HepG2 (cell line): ENCODE data around the gene CATSPER2. TPM values are rescaled to one million over a fixed set of nuclear protein-coding genes. Genes with fewer than 3 reads are reported as not detected.
"Not testable (repeated sequence)": the region's sequence is repeated elsewhere in the genome, so short reads cannot be mapped to it uniquely, and the experiment has no call there.

Experiments used
- ATAC-seq: fragments of 200-7000 bp; cut with Tn5 transposase; 3 replicates; pipeline ENCODE4 v1.9.1; 2020; ENCODE audit warnings: mild to moderate bottlenecking, moderate library complexity
- BruUV-seq: library from RNA; stranded (reverse); fragments of 400-500 nt; replicated peaks from 2 replicates; lab custom pipeline; 2021; lab: Mats Ljungman, UMichigan
- CTCF ChIA-PET: fragments of 300-600 bp; formaldehyde crosslinking; extraction: SDS; loops from one replicate; lab custom pipeline; 2021; ENCODE audit warnings: low total read pairs, inconsistent platforms, low intra/inter-chr PET ratio; lab: Yijun Ruan, JAX
- POLR2A ChIA-PET: fragments of 350-600 bp; sonication (Branson Sonifier 250); formaldehyde crosslinking; loops from one replicate; lab custom pipeline; 2020; ENCODE audit warnings: antibody characterized with exemption, inconsistent platforms; lab: Yijun Ruan, JAX
- DNase-seq: peaks from one replicate; pipeline ENCODE4 v3.0.0-alpha.2; 2015; ENCODE audit warnings: low spot score
- FAIRE-seq: peaks from 3 replicates; lab custom pipeline; 2011; peaks lifted over from hg19 to GRCh38; lab: Jason Lieb, UNC
- H2AFZ ChIP-seq: one replicate; pipeline ENCODE4 v1.6.1; 2011; ENCODE audit warnings: low read length, inconsistent platforms
- H3K27ac ChIP-seq: fragments of 300-600 bp; 3 replicates; pipeline ENCODE4 v1.8.0; 2011; ENCODE audit warnings: mixed run types, mild to moderate bottlenecking, mixed read lengths, low read length, inconsistent platforms; ENCODE audit not compliant: insufficient read depth; ENCODE audit errors: extremely low read length
- H3K27me3 ChIP-seq, 2 experiments: fragments of 200-600 bp in 1 of 2; 2 replicates in 1 of 2; 3 replicates in 1 of 2; pipeline versions ENCODE4 v1.6.0 to v1.8.0; 2011; ENCODE audit warnings: low read length in 2 of 2, mild to moderate bottlenecking in 2 of 2, moderate library complexity in 2 of 2, inconsistent platforms in 1 of 2; ENCODE audit not compliant: insufficient read depth in 2 of 2, control insufficient read depth in 1 of 2
- H3K36me3 ChIP-seq, 2 experiments: fragments of 200-600 bp in 1 of 2; replicated peaks in 1 of 2; 2 replicates in 1 of 2; 3 replicates in 1 of 2; pipeline versions ENCODE4 v1.5.1 to v1.8.0; 2011; ENCODE audit warnings: low read length in 2 of 2, inconsistent platforms in 1 of 2; ENCODE audit not compliant: insufficient read depth in 2 of 2, control insufficient read depth in 1 of 2
- H3K4me1 ChIP-seq: 2 replicates; pipeline ENCODE4 v1.5.1; 2012; ENCODE audit warnings: low read length, inconsistent platforms; ENCODE audit not compliant: insufficient read depth
- H3K4me2 ChIP-seq: 2 replicates; pipeline ENCODE4 v1.6.0; 2011; ENCODE audit warnings: low read depth, low read length, inconsistent platforms
- H3K4me3 ChIP-seq, 3 experiments: fragments of 200-600 bp in 1 of 3; sonication (generic), shearing (Covaris generic) in 1 of 3; replicated peaks in 1 of 3; 2 replicates each; pipeline ENCODE4 v1.5.1; 2011 to 2016; ENCODE audit warnings: low read length in 3 of 3, inconsistent platforms in 2 of 3, low read depth in 2 of 3, mild to moderate bottlenecking in 2 of 3, control low read depth in 1 of 3, mixed read lengths in 1 of 3; ENCODE audit not compliant: insufficient read depth in 1 of 3
- H3K79me2 ChIP-seq: one replicate; pipeline ENCODE4 v1.6.1; 2011; ENCODE audit warnings: low read length, inconsistent platforms; ENCODE audit not compliant: insufficient read depth
- H3K9ac ChIP-seq: 2 replicates; pipeline ENCODE4 v1.6.0; 2011; ENCODE audit warnings: mild to moderate bottlenecking, low read depth, low read length, inconsistent platforms; ENCODE audit not compliant: insufficient read depth
- H3K9me3 ChIP-seq: 2 replicates; pipeline ENCODE4 v1.5.1; 2012; ENCODE audit warnings: mild to moderate bottlenecking, low read length
- H4K20me1 ChIP-seq: 2 replicates; pipeline ENCODE4 v1.6.0; 2011; ENCODE audit warnings: inconsistent platforms, mild to moderate bottlenecking, low read length, moderate library complexity; ENCODE audit not compliant: insufficient read depth
- WGBS: methylation state at CpG from one replicate; pipeline ENCODE4 v1.1.6; 2017; ENCODE audit warnings: low lambda C conversion rate; 5-methylcytosine and 5-hydroxymethylcytosine counted together
- in situ Hi-C: cut with HindIII; loops from 2 replicates; pipeline ENCODE4 v1.10.0; 2017; ENCODE audit warnings: low pct_unique_long_range_greater_than_20kb; ENCODE audit not compliant: extremely low pct_ligation_motif_present
- intact Hi-C: fragments of 100-400 bp; cut with micrococcal nuclease; formaldehyde crosslinking; loops from one replicate; pipeline ENCODE4 v1.10.0; 2022; ENCODE audit not compliant: unreplicated experiment
- polyA plus RNA-seq, 8 experiments: library from polyadenylated mRNA; depleted of rRNA in 3 of 8; stranded (reverse) in 7 of 8; unstranded in 1 of 8; fragments of >200 nt; fragmentation: Illumina TruSeq in 4 of 8; extraction: Trizol in 4 of 8; gene quantifications; 2 replicates each; pipeline versions ENCODE4 v1.2.1 to v1.2.3, GENCODE V29; 2011 to 2016; ENCODE audit warnings: low read depth in 4 of 8, missing spikeins in 1 of 8, mixed read lengths in 1 of 8; ENCODE audit not compliant: insufficient read depth in 1 of 8
- total RNA-seq, 5 experiments: library from RNA; depleted of rRNA; stranded (reverse); fragments of >200 nt; fragmentation: Illumina TruSeq; extraction: Trizol; gene quantifications; 2 replicates each; pipeline ENCODE4 v1.2.3, GENCODE V29; 2016; ENCODE audit warnings: low read depth in 1 of 5

Gene CATSPER2
- total and polyA plus RNA-seq, 2 of the 13 experiments (the other 11 are each of a cell fraction or from before 2014, with no cell fraction given): 0.28 to 0.66 TPM

GRCh38 chr15:43600200-43600599, 48.4 kb downstream of the CATSPER2 start:
- H3K27me3 ChIP-seq, POLR2A ChIA-PET, BruUV-seq, DNase-seq, H3K4me1 ChIP-seq, H3K4me3 ChIP-seq, H3K9me3 ChIP-seq, H3K36me3 ChIP-seq, intact Hi-C loops, H3K27ac ChIP-seq, H3K9ac ChIP-seq, ATAC-seq, H2AFZ ChIP-seq, H3K4me2 ChIP-seq, in situ Hi-C loops, FAIRE-seq, CTCF ChIA-PET, H3K79me2 ChIP-seq, H4K20me1 ChIP-seq: not testable (repeated sequence)
- no CpG with 5 or more reads among the region's 2 CpGs for WGBS

GRCh38 chr15:43599131-43599530, 49.5 kb downstream of the CATSPER2 start:
- H3K27me3 ChIP-seq, CTCF ChIA-PET, BruUV-seq, H2AFZ ChIP-seq, H3K4me1 ChIP-seq, in situ Hi-C loops, intact Hi-C loops, H3K36me3 ChIP-seq, H3K4me2 ChIP-seq, H4K20me1 ChIP-seq, H3K9ac ChIP-seq, POLR2A ChIA-PET, FAIRE-seq, H3K9me3 ChIP-seq, H3K79me2 ChIP-seq, H3K27ac ChIP-seq, ATAC-seq, DNase-seq, H3K4me3 ChIP-seq: not testable (repeated sequence)
- 84% methylated on average over 6 of the region's 6 CpGs for WGBS

- BruUV-seq, H4K20me1 ChIP-seq, in situ Hi-C loops, H3K36me3 ChIP-seq, DNase-seq, H3K27ac ChIP-seq, H3K27me3 ChIP-seq, H3K79me2 ChIP-seq, CTCF ChIA-PET, H3K4me1 ChIP-seq, POLR2A ChIA-PET, H3K4me3 ChIP-seq, H3K9me3 ChIP-seq, intact Hi-C loops, H3K4me2 ChIP-seq, H2AFZ ChIP-seq, H3K9ac ChIP-seq: not testable (repeated sequence)
- ATAC-seq (peak; percentile 69), FAIRE-seq (peak; percentile 81)
- WGBS: no CpG with 5 or more reads among the region's 43 CpGs
These were observed 55.1 kb downstream of the CATSPER2 start, which contains the start of gene CKMT1B for GRCh38 chr15:43593328-43594190. TSS of gene CKMT1B (plus strand) at chr15:43594027. CDS start at chr15:43594219, 192 bp downstream.

GRCh38 chr15:43592841-43593240, 55.8 kb downstream of the CATSPER2 start:
- BruUV-seq, H3K4me2 ChIP-seq, H3K9me3 ChIP-seq, H3K27ac ChIP-seq, POLR2A ChIA-PET, H3K36me3 ChIP-seq, H4K20me1 ChIP-seq, H3K27me3 ChIP-seq, H3K79me2 ChIP-seq, DNase-seq, H3K9ac ChIP-seq, H2AFZ ChIP-seq, CTCF ChIA-PET, in situ Hi-C loops, H3K4me1 ChIP-seq, H3K4me3 ChIP-seq, intact Hi-C loops, ATAC-seq, FAIRE-seq: not testable (repeated sequence)
- WGBS: 0% methylated on average over 2 of the region's 8 CpGs
